GM23248 (cell line): Measurements from ENCODE around the gene ZNF579.

ENCODE experiments used
- EZH2 ChIP-seq: fragments of 200-600 bp; sonication (generic); IDR thresholded peaks from 2 replicates; pipeline ENCODE4 v1.6.1; 2018; ENCODE audit warnings: antibody characterized with exemption, mild to moderate bottlenecking; ENCODE audit not compliant: insufficient read depth, poor library complexity, severe bottlenecking
- EZH2phosphoT487 ChIP-seq: fragments of 200-600 bp; sonication (generic); IDR thresholded peaks from 2 replicates; pipeline ENCODE4 v1.6.1; 2018; ENCODE audit warnings: antibody characterized with exemption, moderate library complexity, mild to moderate bottlenecking, low read depth; ENCODE audit not compliant: insufficient read depth

DNA sequence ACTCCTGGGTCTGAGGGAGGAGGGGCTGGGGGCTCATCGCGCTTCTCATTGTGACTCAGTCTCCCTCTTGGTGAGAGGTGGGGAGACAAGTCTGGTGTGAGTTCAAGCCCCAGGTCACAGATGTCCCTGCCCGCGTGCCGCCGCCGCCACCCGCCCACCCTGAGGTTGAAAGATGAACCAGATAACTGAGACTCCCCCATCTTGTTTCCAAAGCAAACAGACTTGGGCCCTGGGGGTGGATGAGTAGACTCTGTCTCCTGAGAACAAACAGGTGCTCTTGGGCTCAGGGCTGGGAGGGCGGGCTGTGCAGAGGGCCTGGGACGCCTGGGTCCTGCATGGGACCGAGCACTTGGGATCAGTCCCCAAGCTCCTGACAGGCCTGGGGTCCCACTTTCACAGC is 44.3 kb downstream of the ZNF579 start:
- no peak for TF ChIP-seq EZH2
- TF ChIP-seq EZH2phosphoT487: no peak
